ENCODE data around the gene GULP1. TPM values are rescaled to one million over a fixed set of nuclear protein-coding genes. Genes with fewer than 3 reads are reported as not detected.

The GULP1 gene
- total and polyA plus RNA-seq, 10 of the 15 experiments (the other 5 are each of a cell fraction or from before 2014, with no cell fraction given): 0.02 to 1.3 (median 0.15) TPM; not detected in 5

GRCh38 chr2:188404341-188405004 lies 112.8 kb downstream of the GULP1 start:
- in situ Hi-C loops (cut with MboI) (no loop called here), intact Hi-C loops (cut with micrococcal nuclease; ENCODE audit: unreplicated experiment) (no loop called here)
- FAIRE-seq (no peak), ATAC-seq (no peak), DNase-seq (ENCODE audit: low read depth, low spot score) (no peak)
- SMC1A ChIA-PET (ENCODE audit: uncharacterized antibody, unreplicated experiment): no interaction called here
- 23% methylated on average over 5 of the region's 5 CpGs for WGBS (ENCODE audit: insufficient coverage, insufficient replicate concordance, low lambda C conversion rate, missing lambda C conversion rate)
- Histone ChIP-seq H4K20me1 (ENCODE audit: control insufficient read depth, insufficient read depth) (no peaks in the 10 kb centered on the region), H3K4me3 (no peak overlapping the region), H3K27me3 (replicated peaks in 1 of 2; ENCODE audit: control insufficient read depth in 2 of 2, insufficient read depth in 2 of 2, low read length in 1 of 2) (no peaks in the 10 kb centered on the region), H2AFZ (ENCODE audit: control insufficient read depth, low read depth, low read length) (no peak overlapping the region), H3K4me1 (ENCODE audit: control insufficient read depth, insufficient read depth, low read length) (no peaks in the 10 kb centered on the region), H3K79me2 (ENCODE audit: control insufficient read depth, insufficient read depth, low read length) (no peaks in the 10 kb centered on the region), H3K9me3 (replicated peaks; ENCODE audit: control insufficient read depth, insufficient read depth, low read length) (no peaks in the 10 kb centered on the region), H3K27ac (ENCODE audit: control insufficient read depth, insufficient read depth) (no peak overlapping the region), H3K36me3 (ENCODE audit: control insufficient read depth in 2 of 2, insufficient read depth in 2 of 2, low read length in 1 of 2) (no peaks in the 10 kb centered on the region), H3K4me2 (ENCODE audit: control insufficient read depth, insufficient read depth) (no peak overlapping the region), H3K9ac (ENCODE audit: control insufficient read depth, insufficient read depth, low read length) (no peak overlapping the region)
- CTCF ChIA-PET: no interaction called here
- POLR2A ChIA-PET: no interaction called here
- RAD21 ChIA-PET (ENCODE audit: unreplicated experiment): no interaction called here
- BruUV-seq (replicated peaks): no TSS peak
- TF ChIP-seq RELA (IDR thresholded peaks at IDR 0.05; ENCODE audit: borderline replicate concordance, partially characterized antibody) (no peak), IKZF1 (conservative IDR thresholded peaks at IDR 0.05) (no peak), MAX (IDR thresholded peaks at IDR 0.05; ENCODE audit: low read depth, low read length) (no peak), SREBF2 (IDR thresholded peaks at IDR 0.05; ENCODE audit: low read length) (no peak), PAX5 (IDR thresholded peaks at IDR 0.05; ENCODE audit: borderline replicate concordance, low read depth, low read length) (no peak)

- intact Hi-C loops (cut with micrococcal nuclease; ENCODE audit: unreplicated experiment): no loop called here
- BruUV-seq (replicated peaks): no TSS peak
- H3K4me1 ChIP-seq (ENCODE audit: control insufficient read depth, insufficient read depth, low read length): no peaks in the 10 kb centered on the region
- H3K27ac ChIP-seq (ENCODE audit: control insufficient read depth, insufficient read depth): no peak overlapping the region
- no peaks in the 10 kb centered on the region for H3K9me3 ChIP-seq (replicated peaks; ENCODE audit: control insufficient read depth, insufficient read depth, low read length)
- RAD21 ChIA-PET (ENCODE audit: unreplicated experiment): no interaction called here
- POLR2A ChIA-PET: no interaction called here
- FAIRE-seq (no peak), DNase-seq (ENCODE audit: low read depth, low spot score) (no peak), ATAC-seq (no peak)
- in situ Hi-C loops (cut with MboI): no loop called here
- CTCF ChIA-PET: interaction anchor here (1.3 kb wide), 1 partner anchor 14 kb away, joined by 3 read pairs; no protein-coding TSS in a partner anchor
- H3K9ac ChIP-seq (ENCODE audit: control insufficient read depth, insufficient read depth, low read length): no peak overlapping the region
- SMC1A ChIA-PET (ENCODE audit: uncharacterized antibody, unreplicated experiment): interaction anchor here (0.7 to 1.5 kb wide), 3 partner anchors 9 to 269 kb away, joined by 3 read pairs; no protein-coding TSS in a partner anchor
- H3K36me3 ChIP-seq (ENCODE audit: control insufficient read depth in 2 of 2, insufficient read depth in 2 of 2, low read length in 1 of 2): no peaks in the 10 kb centered on the region
- no peaks in the 10 kb centered on the region for H3K79me2 ChIP-seq (ENCODE audit: control insufficient read depth, insufficient read depth, low read length)
- H3K27me3 ChIP-seq (replicated peaks in 1 of 2; ENCODE audit: control insufficient read depth in 2 of 2, insufficient read depth in 2 of 2, low read length in 1 of 2): no peaks in the 10 kb centered on the region
- no peak overlapping the region for H3K4me3 ChIP-seq
- no peaks in the 10 kb centered on the region for H4K20me1 ChIP-seq (ENCODE audit: control insufficient read depth, insufficient read depth)
- H2AFZ ChIP-seq (ENCODE audit: control insufficient read depth, low read depth, low read length): no peak overlapping the region
- H3K4me2 ChIP-seq (ENCODE audit: control insufficient read depth, insufficient read depth): no peak overlapping the region
- 0% methylated on average over 1 of the region's 1 CpG for WGBS (ENCODE audit: insufficient coverage, insufficient replicate concordance, low lambda C conversion rate, missing lambda C conversion rate)
- no peak for TF ChIP-seq TCF7 (IDR thresholded peaks at IDR 0.05; ENCODE audit: borderline replicate concordance)
- TF ChIP-seq HDAC2 (IDR thresholded peaks at IDR 0.05): no peak
- TF ChIP-seq IRF4 (IDR thresholded peaks at IDR 0.05; ENCODE audit: low read depth, low read length): no peak
- no peak for TF ChIP-seq CEBPZ (IDR thresholded peaks at IDR 0.05; ENCODE audit: low read depth, low read length)
- TF ChIP-seq CEBPB (IDR thresholded peaks at IDR 0.05; ENCODE audit: borderline replicate concordance in 1 of 2, low read depth in 2 of 2, low read length in 2 of 2): no peak
- TF ChIP-seq POU2F2 (IDR thresholded peaks at IDR 0.05; ENCODE audit: borderline replicate concordance, low read depth, low read length): no peak
- no peak for TF ChIP-seq MAX (IDR thresholded peaks at IDR 0.05; ENCODE audit: low read depth, low read length)
- no peak for TF ChIP-seq RAD21 (IDR thresholded peaks at IDR 0.05; ENCODE audit: insufficient read depth, low read depth, low read length)
- TF ChIP-seq MLLT1 (IDR thresholded peaks at IDR 0.05): no peak
Measured at GRCh38 chr2:188406414-188406813, 114.7 kb downstream of the GULP1 start.
